Measurements from ENCODE around the gene AHNAK2.
"Not testable (repeated sequence)": the region's sequence is repeated elsewhere in the genome, so short reads cannot be mapped to it uniquely, and the experiment has no call there.

Gene AHNAK2

GRCh38 chr14:104950701-104951100, 27.5 kb downstream of the AHNAK2 start:
- not testable (repeated sequence) for DNase-seq

- no peak for DNase-seq
Observed at GRCh38 chr14:104950021-104950420, 28.2 kb downstream of the AHNAK2 start.

- DNase-seq = not testable (repeated sequence)
Observed at GRCh38 chr14:104949406-104949955, 28.7 kb downstream of the AHNAK2 start.

GRCh38 chr14:104948736-104949031, 29.5 kb downstream of the AHNAK2 start:
- DNase-seq = no peak

GRCh38 chr14:104947881-104948735, 30.1 kb downstream of the AHNAK2 start:
- not testable (repeated sequence) for DNase-seq

GRCh38 chr14:104947201-104947600, 31.0 kb downstream of the AHNAK2 start:
- DNase-seq = not testable (repeated sequence)

- DNase-seq = not testable (repeated sequence)
Observed at GRCh38 chr14:104945986-104946965, 31.9 kb downstream of the AHNAK2 start.

GRCh38 chr14:104945266-104945665, 32.9 kb downstream of the AHNAK2 start:
- DNase-seq = not testable (repeated sequence)

- not testable (repeated sequence) for DNase-seq
Observed at GRCh38 chr14:104944436-104945205, 33.6 kb downstream of the AHNAK2 start.

- not testable (repeated sequence) for DNase-seq
Observed at GRCh38 chr14:104944016-104944308, 34.2 kb downstream of the AHNAK2 start.

- not testable (repeated sequence) for DNase-seq
Observed at GRCh38 chr14:104943216-104944015, 34.8 kb downstream of the AHNAK2 start.

- DNase-seq = no peak
Observed at GRCh38 chr14:104942586-104942985, 35.6 kb downstream of the AHNAK2 start.

GRCh38 chr14:104941508-104942365, 36.4 kb downstream of the AHNAK2 start:
- no peak for DNase-seq

GRCh38 chr14:104940526-104941150, 37.5 kb downstream of the AHNAK2 start:
- DNase-seq = no peak

GRCh38 chr14:104939666-104940410, 38.3 kb downstream of the AHNAK2 start:
- no peak for DNase-seq

- no peak for DNase-seq
Observed at GRCh38 chr14:104938960-104939359, 39.2 kb downstream of the AHNAK2 start.

- DNase-seq = no peak
Observed at GRCh38 chr14:104938436-104938835, 39.7 kb downstream of the AHNAK2 start.

GRCh38 chr14:104937694-104938365, 40.3 kb downstream of the AHNAK2 start:
- no peak for DNase-seq

GRCh38 chr14:104937161-104937560, 41.0 kb downstream of the AHNAK2 start:
- DNase-seq = no peak
